BLaER1 (cell line): ENCODE results near the gene CHTOP.
"Not testable (repeated sequence)": the region's sequence is repeated elsewhere in the genome, so short reads cannot be mapped to it uniquely, and the experiment has no call there.

Source experiments
- H3K27ac ChIP-seq: shearing (Covaris generic); formaldehyde crosslinking; 2 replicates; pipeline ENCODE4 v1.8.1; 2022
- H3K27me3 ChIP-seq: shearing (Covaris generic); formaldehyde crosslinking; 2 replicates; pipeline ENCODE4 v1.8.1; 2022
- H3K36me3 ChIP-seq: shearing (Covaris generic); formaldehyde crosslinking; 2 replicates; pipeline ENCODE4 v1.8.1; 2022
- H3K4me1 ChIP-seq: shearing (Covaris generic); formaldehyde crosslinking; 2 replicates; pipeline ENCODE4 v1.8.1; 2022
- H3K4me2 ChIP-seq: shearing (Covaris generic); formaldehyde crosslinking; 2 replicates; pipeline ENCODE4 v1.8.1; 2022
- H3K4me3 ChIP-seq: shearing (Covaris generic); formaldehyde crosslinking; 2 replicates; pipeline ENCODE4 v1.8.1; 2022
- H3K9ac ChIP-seq: shearing (Covaris generic); formaldehyde crosslinking; 2 replicates; pipeline ENCODE4 v1.8.1; 2022
- H3K9me3 ChIP-seq: shearing (Covaris generic); formaldehyde crosslinking; 2 replicates; pipeline ENCODE4 v1.8.1; 2022
- H4K20me1 ChIP-seq: shearing (Covaris generic); formaldehyde crosslinking; 2 replicates; pipeline ENCODE4 v1.8.1; 2022
- Cebpa-rat ChIP-seq: shearing (Covaris generic); IDR thresholded peaks from 2 replicates; pipeline ENCODE4 v1.8.1; 2022

CHTOP gene

DNA sequence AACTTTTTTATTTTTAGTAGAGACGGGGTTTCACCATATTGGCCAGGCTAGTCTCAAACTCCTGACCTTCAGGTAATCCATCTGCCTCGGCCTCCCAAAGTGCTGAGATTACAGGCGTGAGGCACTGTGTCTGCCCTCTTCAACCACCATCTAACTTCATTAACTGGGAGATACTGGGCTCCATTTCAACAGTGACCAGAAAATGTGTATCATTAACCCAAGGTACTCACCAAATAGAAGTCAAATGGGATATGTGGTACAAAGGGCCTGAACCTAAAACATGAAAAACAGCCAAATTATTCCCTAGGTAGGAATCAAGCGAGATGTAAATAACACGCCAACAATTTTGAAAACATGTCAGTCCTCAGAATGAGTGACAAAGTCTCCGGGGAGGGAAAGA lies 35.7 kb downstream of the CHTOP start:
- Histone ChIP-seq H3K9me3 (no peaks in the 10 kb centered on the region), H4K20me1 (peaks cover 49% of the 10 kb centered on the region), H3K9ac (peak overlapping the region; percentile 97), H3K27me3 (no peaks in the 10 kb centered on the region), H3K4me3 (peak overlapping the region; percentile 86), H3K36me3 (peaks cover 52% of the 10 kb centered on the region), H3K4me2 (peak overlapping the region; percentile 93), H3K4me1 (peaks cover 22% of the 10 kb centered on the region), H3K27ac (peak overlapping the region; percentile 96; the same call in 1 of the 2 replicates)
- no peak for TF ChIP-seq Cebpa-rat

DNA sequence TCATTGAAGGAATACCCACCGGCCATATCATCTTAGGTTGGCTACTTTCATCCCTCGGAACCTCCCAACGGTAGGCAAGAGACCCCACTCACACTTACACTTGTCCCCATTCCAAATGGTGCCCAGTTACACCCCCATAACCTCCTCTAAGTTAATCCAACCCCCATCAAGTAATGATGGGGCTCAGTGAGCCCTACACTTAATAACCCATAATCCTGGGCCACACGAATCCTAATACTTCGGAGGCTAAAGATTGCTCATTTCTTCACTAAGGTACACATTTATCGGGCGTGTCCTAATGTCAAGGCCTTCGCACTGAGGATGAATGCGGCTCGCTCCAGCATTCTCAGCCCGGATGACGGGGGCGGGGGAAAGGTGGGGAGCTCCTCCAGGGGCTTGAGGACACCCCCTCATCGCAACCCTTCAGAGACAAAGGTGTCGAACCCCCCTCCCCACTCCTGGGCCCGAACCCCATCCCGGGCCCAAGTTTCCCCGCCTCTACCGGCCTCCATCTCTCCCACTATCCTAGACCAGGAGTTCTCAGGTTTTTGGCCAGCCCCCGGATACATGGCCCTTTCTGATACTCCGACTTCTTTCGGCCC lies 36.5 kb downstream of the CHTOP start:
- H3K36me3 ChIP-seq, result peaks cover 45% of the 10 kb centered on the region
- H4K20me1 ChIP-seq, result peaks cover 45% of the 10 kb centered on the region

DNA sequence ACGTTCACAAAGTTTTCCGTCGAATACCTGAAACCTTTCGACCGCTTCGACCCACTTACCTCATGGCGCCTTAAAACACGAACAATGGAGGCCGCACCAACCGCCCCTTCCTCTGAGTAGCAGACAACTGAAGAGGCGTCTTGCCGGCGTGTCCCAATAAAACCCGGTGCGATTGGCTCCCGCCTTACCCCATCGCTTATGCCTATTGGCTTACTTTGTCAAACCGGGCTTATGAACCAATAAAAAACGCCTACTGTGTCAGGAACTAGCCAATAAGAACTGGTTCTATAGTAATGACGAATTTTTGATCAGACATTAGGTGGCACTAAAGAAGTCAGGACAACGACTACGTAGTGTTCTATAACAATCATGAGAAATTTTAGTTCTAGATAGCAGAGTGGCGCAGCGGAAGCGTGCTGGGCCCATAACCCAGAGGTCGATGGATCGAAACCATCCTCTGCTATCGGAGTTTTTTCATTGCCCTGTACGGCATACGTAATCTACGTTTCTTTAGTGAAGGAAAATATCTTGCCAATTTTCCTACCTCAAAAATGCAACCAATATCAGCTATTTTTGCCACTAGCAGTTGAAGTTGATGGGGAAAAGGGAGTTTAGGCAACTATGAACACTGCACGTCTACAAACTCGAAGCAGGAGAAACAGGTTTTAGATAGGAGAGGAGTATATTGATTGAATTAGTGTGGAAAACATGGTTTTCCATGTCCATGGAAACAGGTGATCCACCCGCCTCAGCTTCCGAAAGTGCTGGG lies 37.2 kb downstream of the CHTOP start, which contains the start of gene ILF2:
Gene ILF2, minus strand, starts transcription at position 135 of the 769 bp plus-strand sequence. Its CDS starts 71 bp downstream, at position 64.
- Histone ChIP-seq H4K20me1 (peaks cover 38% of the 10 kb centered on the region), H3K4me2 (peak within 1 kb of the TSS; percentile 93), H3K9ac (peak within 1 kb of the TSS; percentile 97), H3K4me1 (peaks cover 22% of the 10 kb centered on the region), H3K36me3 (peaks cover 38% of the 10 kb centered on the region), H3K27me3 (no peaks in the 10 kb centered on the region), H3K9me3 (no peaks in the 10 kb centered on the region), H3K4me3 (peak within 1 kb of the TSS; percentile 86), H3K27ac (peak within 1 kb of the TSS; percentile 96)
- TF ChIP-seq Cebpa-rat, result no peak

More for the DNA sequence above, 36.5 kb downstream of the CHTOP start:
- peak overlapping the region; percentile 86 for H3K4me3 ChIP-seq
- peak overlapping the region; percentile 97 for H3K9ac ChIP-seq
- H3K27ac ChIP-seq, result peak overlapping the region; percentile 96
- TF ChIP-seq Cebpa-rat, result no peak
- peaks cover 22% of the 10 kb centered on the region for H3K4me1 ChIP-seq
- peak overlapping the region; percentile 93 for H3K4me2 ChIP-seq
- H3K27me3 ChIP-seq, result no peaks in the 10 kb centered on the region
- no peaks in the 10 kb centered on the region for H3K9me3 ChIP-seq

DNA sequence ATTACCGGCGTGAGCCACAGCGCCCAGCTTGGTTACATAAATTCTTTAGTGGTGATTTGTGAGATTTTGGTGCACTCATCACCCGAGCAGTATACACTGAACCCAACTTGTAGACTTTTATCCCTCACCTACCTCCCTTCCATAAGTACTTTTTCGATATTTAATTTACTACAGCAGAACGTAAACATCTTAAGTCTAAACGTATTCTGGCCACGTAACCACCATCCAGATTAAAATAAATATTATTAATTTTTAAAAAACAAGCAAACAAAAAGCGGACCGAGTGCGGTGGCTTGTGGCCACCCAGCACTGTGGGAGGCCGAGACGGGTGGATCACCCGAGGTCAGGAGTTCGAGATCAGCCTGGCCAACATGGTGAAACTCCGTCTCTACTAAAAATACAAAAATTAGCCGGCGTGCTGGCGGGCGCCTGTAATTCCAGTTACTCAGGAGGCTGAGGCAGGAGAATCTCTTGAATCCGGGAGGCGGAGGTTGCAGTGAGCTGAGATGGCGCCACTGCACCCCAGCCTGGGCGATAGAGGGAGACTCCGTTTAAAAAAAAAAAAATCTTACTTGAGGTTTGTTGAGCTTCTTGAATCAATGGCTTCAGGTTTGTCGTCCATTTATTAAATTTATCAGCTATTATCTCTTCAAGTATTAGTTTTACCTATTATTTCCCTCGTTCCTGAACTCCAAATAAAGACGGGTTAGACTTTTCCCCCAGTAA lies 37.9 kb downstream of the CHTOP start:
- H4K20me1 ChIP-seq, result peaks cover 31% of the 10 kb centered on the region

DNA sequence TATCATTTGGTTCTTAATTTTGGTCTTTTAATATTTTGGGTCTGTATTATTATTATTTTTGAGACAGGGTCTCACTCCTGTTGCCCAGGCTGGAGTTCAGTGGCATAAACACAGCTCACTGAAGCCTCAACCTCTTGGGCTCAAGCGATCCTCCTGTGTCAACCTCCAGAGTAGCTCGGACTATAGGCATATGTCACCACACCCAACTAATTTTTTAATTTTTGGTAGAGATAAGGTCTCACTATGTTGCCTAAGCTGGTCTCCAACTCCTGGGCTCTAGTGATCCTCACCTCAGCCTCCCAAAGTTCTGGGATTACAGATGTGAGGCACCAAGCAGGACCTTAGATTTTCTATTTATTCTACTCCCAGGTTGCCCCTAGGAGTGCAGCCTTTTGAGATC lies 39.6 kb downstream of the CHTOP start:
- H3K36me3 ChIP-seq, result peaks cover 13% of the 10 kb centered on the region
- TF ChIP-seq Cebpa-rat, result no peak
- no peak overlapping the region for H3K9ac ChIP-seq
- H3K27me3 ChIP-seq, result peaks cover 12% of the 10 kb centered on the region
- no peaks in the 10 kb centered on the region for H3K9me3 ChIP-seq
- H3K27ac ChIP-seq, result no peak overlapping the region
- H3K4me2 ChIP-seq, result no peak overlapping the region
- peaks cover 26% of the 10 kb centered on the region for H3K4me1 ChIP-seq
- peaks cover 15% of the 10 kb centered on the region; the same call in 1 of the 2 replicates for H4K20me1 ChIP-seq
- no peak overlapping the region for H3K4me3 ChIP-seq

More for the DNA sequence above, 37.9 kb downstream of the CHTOP start:
- peak overlapping the region; percentile 73 for H3K4me2 ChIP-seq
- H3K27ac ChIP-seq, result peak overlapping the region; percentile 57
- H3K9me3 ChIP-seq, H3K27me3 ChIP-seq: not testable (repeated sequence)
- H3K9ac ChIP-seq, result peak overlapping the region; percentile 74
- H3K4me3 ChIP-seq, result peak overlapping the region; percentile 86
- peaks cover 22% of the 10 kb centered on the region for H3K4me1 ChIP-seq
- peaks cover 30% of the 10 kb centered on the region for H3K36me3 ChIP-seq

DNA sequence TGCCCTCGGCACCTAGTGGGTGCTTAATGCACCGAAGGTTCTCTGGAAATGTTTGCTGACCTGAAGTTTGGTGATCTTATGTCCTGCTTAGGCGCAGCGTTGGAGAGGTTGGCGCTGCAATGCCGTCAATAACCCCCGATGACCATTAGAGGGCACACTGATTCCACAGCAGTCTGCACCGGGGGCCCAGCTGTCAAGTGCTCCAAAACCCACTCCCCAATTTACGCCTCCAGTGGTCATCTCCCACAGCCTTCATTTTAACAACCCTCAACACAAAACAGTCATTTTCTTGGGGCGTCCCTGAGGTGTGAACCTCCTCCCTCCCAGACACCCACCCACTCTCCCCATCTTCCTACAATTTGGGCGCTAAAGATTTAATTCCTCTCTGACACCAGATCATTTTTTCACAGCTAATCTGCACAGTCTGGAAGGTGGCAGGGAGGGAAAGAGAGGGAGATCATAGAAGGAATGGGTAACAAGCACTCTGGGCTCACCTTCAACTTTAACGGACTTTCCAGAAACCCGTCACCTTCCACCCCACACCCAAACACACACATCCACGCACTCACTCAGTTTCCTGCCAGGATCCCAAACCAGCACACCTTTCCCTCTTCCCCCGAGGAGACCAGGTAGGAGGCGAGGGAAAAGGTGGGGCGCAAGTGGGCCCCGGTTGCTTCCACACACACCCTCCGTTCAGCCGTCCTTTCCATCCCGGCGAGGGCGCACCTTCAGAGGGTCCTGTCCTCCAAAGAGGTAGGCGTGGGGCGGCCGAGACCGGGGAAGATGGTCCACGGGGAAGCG lies 44.1 kb downstream of the CHTOP start:
- TF ChIP-seq Cebpa-rat, result no peak
- Histone ChIP-seq H3K36me3 (no peaks in the 10 kb centered on the region), H3K9me3 (no peaks in the 10 kb centered on the region), H3K4me3 (peak overlapping the region; percentile 69), H3K4me2 (peak overlapping the region; percentile 88), H3K4me1 (peaks cover 32% of the 10 kb centered on the region), H3K27me3 (peaks cover 49% of the 10 kb centered on the region), H3K27ac (peak overlapping the region; percentile 57; the same call in 1 of the 2 replicates), H3K9ac (peak overlapping the region; percentile 67), H4K20me1 (no peaks in the 10 kb centered on the region)

DNA sequence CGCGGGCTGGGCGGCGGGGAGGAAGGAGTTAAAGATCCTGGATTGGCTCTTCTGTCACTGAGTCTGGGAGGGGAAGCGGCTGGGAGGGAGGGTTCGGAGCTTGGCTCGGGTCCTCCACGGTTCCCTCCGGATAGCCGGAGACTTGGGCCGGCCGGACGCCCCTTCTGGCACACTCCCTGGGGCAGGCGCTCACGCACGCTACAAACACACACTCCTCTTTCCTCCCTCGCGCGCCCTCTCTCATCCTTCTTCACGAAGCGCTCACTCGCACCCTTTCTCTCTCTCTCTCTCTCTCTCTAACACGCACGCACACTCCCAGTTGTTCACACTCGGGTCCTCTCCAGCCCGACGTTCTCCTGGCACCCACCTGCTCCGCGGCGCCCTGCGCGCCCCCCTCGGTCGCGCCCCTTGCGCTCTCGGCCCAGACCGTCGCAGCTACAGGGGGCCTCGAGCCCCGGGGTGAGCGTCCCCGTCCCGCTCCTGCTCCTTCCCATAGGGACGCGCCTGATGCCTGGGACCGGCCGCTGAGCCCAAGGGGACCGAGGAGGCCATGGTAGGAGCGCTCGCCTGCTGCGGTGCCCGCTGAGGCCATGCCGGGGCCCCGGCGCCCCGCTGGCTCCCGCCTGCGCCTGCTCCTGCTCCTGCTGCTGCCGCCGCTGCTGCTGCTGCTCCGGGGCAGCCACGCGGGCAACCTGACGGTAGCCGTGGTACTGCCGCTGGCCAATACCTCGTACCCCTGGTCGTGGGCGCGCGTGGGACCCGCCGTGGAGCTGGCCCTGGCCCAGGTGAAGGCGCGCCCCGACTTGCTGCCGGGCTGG lies 44.9 kb downstream of the CHTOP start, which contains the start of gene NPR1:
Gene NPR1, plus strand, starts transcription at position 170 of the 818 bp plus-strand sequence. Its CDS starts 421 bp downstream, at position 591.
- Histone ChIP-seq H3K27ac (peak within 1 kb of the TSS; percentile 57; the same call in 1 of the 2 replicates), H3K4me2 (peak within 1 kb of the TSS; percentile 88), H4K20me1 (no peaks in the 10 kb centered on the region), H3K4me1 (peaks cover 32% of the 10 kb centered on the region), H3K9ac (peak within 1 kb of the TSS; percentile 67), H3K27me3 (peaks cover 49% of the 10 kb centered on the region), H3K4me3 (peak within 1 kb of the TSS; percentile 69), H3K9me3 (no peaks in the 10 kb centered on the region), H3K36me3 (no peaks in the 10 kb centered on the region)
- no peak for TF ChIP-seq Cebpa-rat

DNA sequence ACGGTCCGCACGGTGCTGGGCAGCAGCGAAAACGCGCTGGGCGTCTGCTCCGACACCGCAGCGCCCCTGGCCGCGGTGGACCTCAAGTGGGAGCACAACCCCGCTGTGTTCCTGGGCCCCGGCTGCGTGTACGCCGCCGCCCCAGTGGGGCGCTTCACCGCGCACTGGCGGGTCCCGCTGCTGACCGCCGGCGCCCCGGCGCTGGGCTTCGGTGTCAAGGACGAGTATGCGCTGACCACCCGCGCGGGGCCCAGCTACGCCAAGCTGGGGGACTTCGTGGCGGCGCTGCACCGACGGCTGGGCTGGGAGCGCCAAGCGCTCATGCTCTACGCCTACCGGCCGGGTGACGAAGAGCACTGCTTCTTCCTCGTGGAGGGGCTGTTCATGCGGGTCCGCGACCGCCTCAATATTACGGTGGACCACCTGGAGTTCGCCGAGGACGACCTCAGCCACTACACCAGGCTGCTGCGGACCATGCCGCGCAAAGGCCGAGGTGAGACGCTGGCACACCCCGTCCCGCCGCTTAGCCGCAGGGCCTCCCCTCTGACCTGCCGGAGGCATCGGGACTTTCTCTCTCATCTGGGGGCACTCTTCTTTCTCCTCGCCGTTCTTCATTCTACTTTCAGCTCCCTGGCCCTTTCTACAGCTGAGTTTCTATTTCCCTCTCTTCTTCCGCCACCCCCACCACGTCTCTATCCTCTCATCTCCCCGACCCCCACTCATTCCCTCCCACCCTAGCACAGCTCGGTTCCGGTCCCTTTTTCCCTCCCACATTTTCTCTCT lies 45.7 kb downstream of the CHTOP start:
- no peak for TF ChIP-seq Cebpa-rat
- Histone ChIP-seq H3K4me2 (peak overlapping the region; percentile 88), H3K27me3 (peaks cover 49% of the 10 kb centered on the region), H3K9ac (peak overlapping the region; percentile 67), H3K27ac (peak overlapping the region; percentile 57; the same call in 1 of the 2 replicates), H3K9me3 (no peaks in the 10 kb centered on the region), H3K36me3 (no peaks in the 10 kb centered on the region), H3K4me3 (peak overlapping the region; percentile 69), H4K20me1 (no peaks in the 10 kb centered on the region), H3K4me1 (peaks cover 32% of the 10 kb centered on the region)
